K562 (cell line): ENCODE results near the gene SS18L1. TPM values are rescaled to one million over a fixed set of nuclear protein-coding genes. Genes with fewer than 3 reads are reported as not detected.
A peak's percentile ranks its signal among the peaks of the same experiment; 100 is the strongest.

Experiments
- ATAC-seq: fragments of 200-7000 bp; cut with Tn5 transposase; 3 replicates; pipeline ENCODE4 v1.9.1; 2020; ENCODE audit warnings: moderate library complexity
- BruUV-seq: library from RNA; stranded (reverse); fragments of 400-500 nt; replicated peaks from 2 replicates; lab custom pipeline; 2021; lab: Mats Ljungman, UMichigan
- CTCF ChIA-PET: fragments of 300-600 bp; formaldehyde crosslinking; extraction: SDS; loops from one replicate; lab custom pipeline; 2021; ENCODE audit warnings: low intra/inter-chr PET ratio; lab: Yijun Ruan, JAX
- POLR2A ChIA-PET: fragments of 300-600, 350-650 bp; sonication (Branson Sonifier 250); formaldehyde crosslinking; extraction: SDS; loops from one replicate; lab custom pipeline; 2021; ENCODE audit warnings: antibody characterized with exemption, inconsistent platforms; lab: Yijun Ruan, JAX
- DNase-seq, 4 experiments: peaks; one replicate each; pipeline versions ENCODE4 v3.0.0 to v3.0.0-alpha.2; 2011 to 2018; ENCODE audit warnings: low spot score in 3 of 4, mixed read lengths in 3 of 4; ENCODE audit errors: extremely low read depth in 1 of 4
- FAIRE-seq: peaks from 2 replicates; lab custom pipeline; 2011; peaks lifted over from hg19 to GRCh38; lab: Jason Lieb, UNC
- H2AFZ ChIP-seq: 2 replicates; pipeline ENCODE4 v1.6.0; 2011; ENCODE audit warnings: low read depth, low read length, control low read depth, inconsistent platforms
- H3K27ac ChIP-seq: fragments of 200-600 bp; 3 replicates; pipeline ENCODE4 v1.8.0; 2011; ENCODE audit warnings: low read depth, mild to moderate bottlenecking, control low read depth, inconsistent platforms, low read length, moderate library complexity, mixed read lengths; ENCODE audit errors: extremely low read depth
- H3K27me3 ChIP-seq, 2 experiments: fragments of 300-600 bp in 1 of 2; 2 replicates in 1 of 2; 3 replicates in 1 of 2; pipeline versions ENCODE4 v1.6.0 to v1.8.0; 2011; ENCODE audit warnings: inconsistent platforms in 2 of 2, low read length in 2 of 2, mild to moderate bottlenecking in 1 of 2, mixed read lengths in 1 of 2, moderate library complexity in 1 of 2; ENCODE audit not compliant: control insufficient read depth in 2 of 2, insufficient read depth in 2 of 2
- H3K36me3 ChIP-seq: fragments of 300-600 bp; 3 replicates; pipeline ENCODE4 v1.8.0; 2011; ENCODE audit warnings: mild to moderate bottlenecking, low read length, inconsistent platforms; ENCODE audit not compliant: control insufficient read depth, insufficient read depth
- H3K4me1 ChIP-seq, 2 experiments: fragments of 200-600 bp in 1 of 2; replicated peaks in 1 of 2; 2 replicates in 1 of 2; 3 replicates in 1 of 2; pipeline versions ENCODE4 v1.5.1 to v1.8.0; 2011; ENCODE audit warnings: inconsistent platforms in 2 of 2, low read length in 2 of 2, mild to moderate bottlenecking in 1 of 2, mixed read lengths in 1 of 2, moderate library complexity in 1 of 2; ENCODE audit not compliant: control insufficient read depth in 2 of 2, insufficient read depth in 2 of 2
- H3K4me2 ChIP-seq: 2 replicates; pipeline ENCODE4 v1.6.1; 2011; ENCODE audit warnings: low read length, control low read depth, inconsistent platforms, mixed read lengths; ENCODE audit not compliant: insufficient read depth
- H3K4me3 ChIP-seq: fragments of 200-600 bp; sonication (generic), shearing (Covaris generic); 2 replicates; pipeline ENCODE4 v1.5.1; 2016; ENCODE audit warnings: control low read depth, inconsistent platforms
- H3K79me2 ChIP-seq: fragments of 200-600 bp; 3 replicates; pipeline ENCODE4 v1.8.0; 2011; ENCODE audit warnings: low read length, inconsistent platforms; ENCODE audit not compliant: control insufficient read depth, insufficient read depth
- H3K9ac ChIP-seq, 2 experiments: 2 replicates each; pipeline versions ENCODE4 v1.6.0 to v1.6.1; 2011; ENCODE audit warnings: low read depth in 2 of 2, low read length in 2 of 2, control low read depth in 1 of 2, inconsistent platforms in 1 of 2, mild to moderate bottlenecking in 1 of 2, mixed read lengths in 1 of 2; ENCODE audit not compliant: insufficient read depth in 1 of 2
- H3K9me1 ChIP-seq: one replicate; pipeline ENCODE4 v1.6.0; 2011; ENCODE audit warnings: inconsistent platforms, mild to moderate bottlenecking, low read length, moderate library complexity; ENCODE audit not compliant: control insufficient read depth, insufficient read depth
- H3K9me3 ChIP-seq: replicated peaks from 2 replicates; pipeline ENCODE4 v1.5.1; 2011; ENCODE audit warnings: low read depth, low read length, inconsistent platforms; ENCODE audit not compliant: control insufficient read depth, insufficient read depth
- H4K20me1 ChIP-seq: replicated peaks from 2 replicates; pipeline ENCODE4 v1.6.1; 2011; ENCODE audit warnings: low read length, inconsistent platforms, mixed read lengths; ENCODE audit not compliant: control insufficient read depth, insufficient read depth
- CBFA2T3 ChIP-seq: fragments of 450-650 bp; IDR thresholded peaks from 2 replicates; pipeline ENCODE4 v1.6.1; 2017
- EGR1 ChIP-seq: fragments of 450-650 bp; conservative IDR thresholded peaks from 2 replicates; pipeline ENCODE4 v1.6.1; 2017; ENCODE audit warnings: mild to moderate bottlenecking
- EP300 ChIP-seq: IDR thresholded peaks from 2 replicates; pipeline ENCODE4 v1.6.1; 2012; ENCODE audit warnings: low read length, improper control_type of control experiment
- PML ChIP-seq: IDR thresholded peaks from 2 replicates; pipeline ENCODE4 v1.6.1; 2012; ENCODE audit warnings: low read length, inconsistent platforms
- SMARCC2 ChIP-seq: fragments of 450-650 bp; IDR thresholded peaks from 2 replicates; pipeline ENCODE4 v1.6.1; 2017; ENCODE audit warnings: antibody characterized with exemption, moderate library complexity, mild to moderate bottlenecking, low read depth
- SPI1 ChIP-seq: IDR thresholded peaks from 2 replicates; pipeline ENCODE4 v1.6.1; 2011; ENCODE audit warnings: low read depth, low read length, control low read depth, borderline replicate concordance
- WGBS: fragments of 100-300 bp; shearing (Covaris generic); methylation state at CpG from one replicate; pipeline ENCODE4 v1.1.6; 2016; ENCODE audit warnings: low coverage, mixed read lengths; ENCODE audit not compliant: insufficient coverage; ENCODE audit errors: missing lambda C conversion rate; 5-methylcytosine and 5-hydroxymethylcytosine counted together
- in situ Hi-C: fragments of 300-500 bp; cut with MboI; formaldehyde crosslinking; loops from 4 replicates; pipeline ENCODE4 v1.15.0; 2018; ENCODE audit warnings: inconsistent platforms, mixed read lengths
- intact Hi-C: fragments of 100-400 bp; cut with micrococcal nuclease; formaldehyde crosslinking; loops from 2 replicates; pipeline ENCODE4 v1.14.2; 2022
- polyA plus RNA-seq, 8 experiments: library from polyadenylated mRNA; depleted of rRNA in 4 of 8; stranded (reverse) in 5 of 8; unstranded in 3 of 8; fragments of >200 nt; fragmentation: Nextera tagmentation in 2 of 8; fragmentation: Illumina TruSeq in 1 of 8; extraction: Ambion mirVana in 2 of 8; extraction: Trizol in 1 of 8; gene quantifications; 2 replicates each; pipeline versions ENCODE4 v1.2.1 to v1.2.3, GENCODE V29; 2011 to 2014; ENCODE audit warnings: inconsistent platforms in 1 of 8, missing spikeins in 1 of 8
- total RNA-seq, 7 experiments: library from RNA; depleted of rRNA in 6 of 7; stranded (reverse); fragments of >200 nt in 6 of 7; fragmentation: Illumina TruSeq in 2 of 7; extraction: Trizol in 2 of 7; gene quantifications; 2 replicates each; pipeline versions ENCODE4 v1.2.1 to v1.2.3, GENCODE V29; 2011 to 2021; ENCODE audit warnings: low replicate concordance in 1 of 7

The SS18L1 gene
- total and polyA plus RNA-seq, 9 of the 15 experiments (the other 6 are each of a cell fraction or from before 2014, with no cell fraction given) = 2.7 to 28.3 (median 15.1) TPM

- Histone ChIP-seq H3K9me1 (no peaks in the 10 kb centered on the region), H3K36me3 (peaks cover 45% of the 10 kb centered on the region), H2AFZ (no peak overlapping the region), H3K9me3 (no peaks in the 10 kb centered on the region), H3K27ac (peak overlapping the region; percentile 53; the same call in 2 of the 3 replicates), H3K4me2 (peak overlapping the region; percentile 9; the same call in 1 of the 2 replicates), H3K9ac (no peak overlapping the region), H4K20me1 (peaks cover 10% of the 10 kb centered on the region; the same call in 1 of the 2 replicates), H3K4me1 (peaks cover 9 to 29% of the 10 kb centered on the region in 2 experiments; a peak in 4 of 5 replicates), H3K27me3 (no peaks in the 10 kb centered on the region), H3K4me3 (no peak overlapping the region), H3K79me2 (peaks cover 87% of the 10 kb centered on the region)
- WGBS = 41% methylated on average over 13 of the region's 13 CpGs
- ChIA-PET CTCF (no interaction called here), POLR2A (interaction anchor here (0.6 kb wide), 1 partner anchor 70 kb away, joined by 3 read pairs; no protein-coding TSS in a partner anchor)
- peak; percentile 75 for FAIRE-seq
- no peak for TF ChIP-seq SMARCC2
- no peak for TF ChIP-seq PML
- no peak for TF ChIP-seq EP300
- TF ChIP-seq CBFA2T3 = peak; percentile 26; the same call in 1 of the 2 replicates
- TF ChIP-seq SPI1 = peak; percentile 86
- peak; percentile 40; the same call in 1 of the 2 replicates for TF ChIP-seq EGR1
- intact Hi-C loops = no loop called here
- BruUV-seq = no TSS peak
- ATAC-seq = no peak
- DNase-seq = no peak
- in situ Hi-C loops = no loop called here
These were observed 43.6 kb downstream of the SS18L1 start for GRCh38 chr20:62186887-62187866.
